A673 (cell line): ENCODE measurements around the gene NPC1L1. TPM values are rescaled to one million over a fixed set of nuclear protein-coding genes. Genes with fewer than 3 reads are reported as not detected.
"Not testable (repeated sequence)": the region's sequence is repeated elsewhere in the genome, so short reads cannot be mapped to it uniquely, and the experiment has no call there.

ENCODE experiments used
- BruUV-seq: library from RNA; stranded (reverse); fragments of 400-500 nt; replicated peaks from 2 replicates; lab custom pipeline; 2021; lab: Mats Ljungman, UMichigan
- CTCF ChIA-PET: fragments of 300-600 bp; sonication (Branson Sonifier 250); formaldehyde crosslinking; loops from one replicate; lab custom pipeline; 2022; ENCODE audit warnings: antibody characterized with exemption; lab: Charles Lee
- POLR2A ChIA-PET: fragments of 300-600 bp; sonication (Branson Sonifier 250); formaldehyde crosslinking; loops from one replicate; lab custom pipeline; 2022; ENCODE audit warnings: antibody characterized with exemption; ENCODE audit not compliant: low non-redundant PET; lab: Charles Lee
- DNase-seq: peaks from one replicate; pipeline ENCODE4 v3.0.0-alpha.2; 2015; ENCODE audit warnings: low spot score
- H3K27ac ChIP-seq: fragments of 200-600 bp; sonication (generic); 2 replicates; pipeline ENCODE4 v1.5.1; 2016; ENCODE audit warnings: mixed run types, low read depth, mild to moderate bottlenecking, mixed read lengths, antibody characterized with exemption, low read length; ENCODE audit not compliant: poor library complexity, severe bottlenecking
- H3K27me3 ChIP-seq: fragments of 200-600 bp; sonication (generic); replicated peaks from 2 replicates; pipeline ENCODE4 v1.6.1; 2017; ENCODE audit warnings: mixed run types, low read depth, mild to moderate bottlenecking, mixed read lengths, antibody characterized with exemption, low read length; ENCODE audit not compliant: insufficient read depth, poor library complexity
- H3K36me3 ChIP-seq: fragments of 200-600 bp; sonication (generic); 2 replicates; pipeline ENCODE4 v1.6.1; 2016; ENCODE audit warnings: mixed run types, mild to moderate bottlenecking, mixed read lengths, antibody characterized with exemption, low read length; ENCODE audit not compliant: insufficient read depth, poor library complexity, severe bottlenecking
- H3K4me1 ChIP-seq: fragments of 200-600 bp; sonication (generic); 2 replicates; pipeline ENCODE4 v1.6.1; 2017; ENCODE audit warnings: mixed run types, mild to moderate bottlenecking, mixed read lengths, antibody characterized with exemption, low read length; ENCODE audit not compliant: insufficient read depth, poor library complexity, severe bottlenecking
- H3K4me3 ChIP-seq: fragments of 200-600 bp; sonication (generic); 2 replicates; pipeline ENCODE4 v1.5.1; 2016; ENCODE audit warnings: low read depth, mixed run types, mild to moderate bottlenecking, mixed read lengths, low read length; ENCODE audit not compliant: poor library complexity, severe bottlenecking
- H3K9me3 ChIP-seq: fragments of 200-600 bp; sonication (generic); 2 replicates; pipeline ENCODE4 v1.6.1; 2016; ENCODE audit warnings: mixed run types, low read depth, mild to moderate bottlenecking, mixed read lengths, antibody characterized with exemption, low read length; ENCODE audit not compliant: poor library complexity, severe bottlenecking
- EZH2 ChIP-seq: fragments of 200-600 bp; sonication (generic); IDR thresholded peaks from 2 replicates; pipeline ENCODE4 v1.6.1; 2017; ENCODE audit warnings: borderline replicate concordance, low read depth, mild to moderate bottlenecking, mixed read lengths, antibody characterized with exemption, low read length; ENCODE audit not compliant: poor library complexity, severe bottlenecking
- intact Hi-C: fragments of 100-400 bp; cut with micrococcal nuclease; formaldehyde crosslinking; loops from one replicate; pipeline ENCODE4 v1.10.0; 2022; ENCODE audit not compliant: unreplicated experiment
- total RNA-seq: library from RNA; stranded (reverse); gene quantifications from 2 replicates; pipeline ENCODE4 v1.2.3, GENCODE V29; 2021
- TF ChIP-seq, protein P1 (sequence below): fragments of 300-800, 200-600 bp; sonication (generic); conservative IDR thresholded peaks from 2 replicates; pipeline ENCODE4 v1.5.1; 2017; ENCODE audit warnings: low read depth, mild to moderate bottlenecking, antibody characterized with exemption, low read length, moderate library complexity, mixed read lengths

The NPC1L1 gene
- total RNA-seq, 1 experiment from 2014 or later, result not detected

DNA sequence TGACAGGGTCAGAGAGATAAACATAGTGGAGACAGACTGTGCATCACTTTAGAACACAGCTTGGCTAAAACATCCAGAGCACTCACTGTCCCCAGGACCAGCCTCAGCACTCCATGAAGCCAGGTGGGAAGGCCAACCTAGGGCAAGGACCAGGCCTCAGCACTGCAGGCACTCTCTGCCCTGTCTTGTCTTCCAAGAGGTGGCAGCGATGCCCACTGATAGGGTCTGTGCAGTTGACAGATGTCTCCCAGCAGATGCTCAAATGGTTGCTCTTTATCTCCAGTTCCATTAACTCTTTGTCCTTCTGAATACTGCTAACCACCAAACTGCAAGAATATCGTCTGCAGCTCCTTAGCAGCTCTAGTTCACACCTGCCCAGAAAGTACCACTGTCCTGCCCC, 23.5 kb upstream of the NPC1L1 start:
- DNase-seq, result no peak
- Histone ChIP-seq H3K4me3 (no peak overlapping the region), H3K27ac (no peak overlapping the region), H3K4me1 (no peaks in the 10 kb centered on the region), H3K36me3 (peaks cover 49% of the 10 kb centered on the region), H3K9me3 (no peaks in the 10 kb centered on the region), H3K27me3 (no peaks in the 10 kb centered on the region)
- ChIA-PET POLR2A (no interaction called here), CTCF (interaction anchor here (0.8 kb wide), 1 partner anchor 9 kb away, joined by 4 read pairs; the partner anchor contains the start of gene DDX56)
- TF ChIP-seq, protein P1, sequence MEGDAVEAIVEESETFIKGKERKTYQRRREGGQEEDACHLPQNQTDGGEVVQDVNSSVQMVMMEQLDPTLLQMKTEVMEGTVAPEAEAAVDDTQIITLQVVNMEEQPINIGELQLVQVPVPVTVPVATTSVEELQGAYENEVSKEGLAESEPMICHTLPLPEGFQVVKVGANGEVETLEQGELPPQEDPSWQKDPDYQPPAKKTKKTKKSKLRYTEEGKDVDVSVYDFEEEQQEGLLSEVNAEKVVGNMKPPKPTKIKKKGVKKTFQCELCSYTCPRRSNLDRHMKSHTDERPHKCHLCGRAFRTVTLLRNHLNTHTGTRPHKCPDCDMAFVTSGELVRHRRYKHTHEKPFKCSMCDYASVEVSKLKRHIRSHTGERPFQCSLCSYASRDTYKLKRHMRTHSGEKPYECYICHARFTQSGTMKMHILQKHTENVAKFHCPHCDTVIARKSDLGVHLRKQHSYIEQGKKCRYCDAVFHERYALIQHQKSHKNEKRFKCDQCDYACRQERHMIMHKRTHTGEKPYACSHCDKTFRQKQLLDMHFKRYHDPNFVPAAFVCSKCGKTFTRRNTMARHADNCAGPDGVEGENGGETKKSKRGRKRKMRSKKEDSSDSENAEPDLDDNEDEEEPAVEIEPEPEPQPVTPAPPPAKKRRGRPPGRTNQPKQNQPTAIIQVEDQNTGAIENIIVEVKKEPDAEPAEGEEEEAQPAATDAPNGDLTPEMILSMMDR, result no peak
- TF ChIP-seq EZH2, result no peak
- intact Hi-C loops, result loop anchor here (5.0 kb wide), 1 partner anchor 322 kb away; no protein-coding TSS in a partner anchor
- BruUV-seq, result no TSS peak

DNA sequence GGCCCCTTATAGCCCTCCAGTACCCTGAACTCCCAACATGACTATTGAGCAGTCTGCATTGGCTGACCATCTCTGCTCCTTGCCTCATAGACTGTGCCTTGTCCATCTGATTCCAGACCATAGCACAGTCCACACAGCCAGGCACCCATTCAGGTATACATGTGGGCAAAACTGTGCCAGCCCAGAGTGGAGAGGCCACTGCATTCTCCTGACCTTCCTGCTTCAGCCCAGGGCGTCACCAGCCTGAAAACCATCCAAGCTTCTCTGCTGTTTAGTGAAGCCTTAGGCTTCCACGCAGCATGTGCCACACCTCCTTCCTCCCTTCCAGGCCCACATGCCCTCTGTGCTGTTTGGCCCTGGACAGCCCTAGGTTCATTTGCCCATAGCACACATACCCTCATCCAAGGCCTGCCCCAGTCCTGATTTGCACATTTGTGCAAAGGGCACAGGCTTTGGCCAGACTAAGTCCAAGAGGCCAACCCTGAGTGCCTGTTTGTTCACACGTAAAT, 22.1 kb upstream of the NPC1L1 start:
- Histone ChIP-seq H3K4me1 (no peaks in the 10 kb centered on the region), H3K27me3 (no peaks in the 10 kb centered on the region), H3K9me3 (no peaks in the 10 kb centered on the region), H3K4me3 (no peak overlapping the region), H3K36me3 (peaks cover 36% of the 10 kb centered on the region), H3K27ac (no peak overlapping the region)
- no peak for DNase-seq
- POLR2A ChIA-PET, result no interaction called here
- TF ChIP-seq EZH2, result no peak
- TF ChIP-seq, protein P1, result no peak
- intact Hi-C loops, result no loop called here
- no TSS peak for BruUV-seq
- CTCF ChIA-PET, result no interaction called here

DNA sequence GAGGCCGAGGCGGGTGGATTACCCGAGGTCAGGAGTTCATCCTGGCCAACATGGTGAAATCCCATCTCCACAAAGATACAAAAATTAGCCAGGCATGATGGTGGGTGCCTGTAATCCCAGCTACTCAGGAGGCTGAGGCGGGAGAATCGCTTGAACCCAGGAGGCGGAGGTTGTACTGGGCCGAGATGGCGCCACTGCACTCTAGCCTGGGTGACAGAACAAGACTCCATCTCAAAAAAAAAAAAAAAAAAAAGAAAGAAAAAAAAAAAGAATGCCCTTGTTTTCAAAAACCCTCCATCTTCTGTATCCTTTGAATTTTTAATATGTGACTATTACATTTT, 21.5 kb upstream of the NPC1L1 start:
- intact Hi-C loops, H3K4me1 ChIP-seq, H3K9me3 ChIP-seq, H3K27ac ChIP-seq, H3K4me3 ChIP-seq, POLR2A ChIA-PET, CTCF ChIA-PET, H3K27me3 ChIP-seq, DNase-seq: not testable (repeated sequence)
- H3K36me3 ChIP-seq, result peaks cover 29% of the 10 kb centered on the region
- TSS peak; percentile 24 for BruUV-seq

DNA sequence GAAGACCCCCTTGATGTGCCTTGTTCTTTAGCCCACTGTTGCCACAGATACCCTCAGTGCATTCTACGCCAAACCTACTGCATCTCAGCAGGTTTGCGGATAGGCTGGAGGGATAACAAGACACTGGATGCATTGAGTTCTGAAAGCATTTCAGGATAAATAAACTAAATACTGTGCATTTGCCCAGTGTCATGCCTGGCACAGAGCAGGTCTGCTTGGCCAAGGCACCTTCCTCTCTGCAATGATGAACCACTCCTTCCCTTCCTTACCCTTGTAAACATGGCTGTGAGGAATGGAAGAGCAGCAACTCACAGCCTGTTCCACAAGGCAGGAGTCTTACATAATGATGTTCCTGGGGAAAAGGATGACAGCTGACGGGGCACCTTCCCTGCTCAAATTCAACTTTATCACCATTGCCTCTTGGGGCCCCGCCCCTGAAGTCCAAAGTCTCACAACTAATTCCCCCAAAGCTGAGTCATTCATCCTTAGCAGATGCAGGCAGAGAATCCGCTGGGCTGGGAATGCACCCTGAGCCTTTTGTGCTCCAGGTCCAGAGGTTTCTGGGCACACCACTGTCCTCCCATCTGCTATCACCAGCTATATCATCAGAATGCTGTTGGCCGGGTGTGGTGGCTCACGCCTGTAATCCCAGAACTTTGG, 21.0 kb upstream of the NPC1L1 start:
- intact Hi-C loops, result no loop called here
- DNase-seq, result peak; percentile 50
- no peaks in the 10 kb centered on the region for H3K9me3 ChIP-seq
- TF ChIP-seq EZH2, result no peak
- TF ChIP-seq, protein P1, result no peak
- CTCF ChIA-PET, result no interaction called here
- H3K27ac ChIP-seq, result no peak overlapping the region
- no peaks in the 10 kb centered on the region for H3K4me1 ChIP-seq
- POLR2A ChIA-PET, result no interaction called here
- H3K27me3 ChIP-seq, result no peaks in the 10 kb centered on the region
- BruUV-seq, result no TSS peak
- no peak overlapping the region for H3K4me3 ChIP-seq
- H3K36me3 ChIP-seq, result peaks cover 24% of the 10 kb centered on the region
